ENCODE results near the gene CTSZ.
"Not testable (repeated sequence)": the region's sequence is repeated elsewhere in the genome, so short reads cannot be mapped to it uniquely, and the experiment has no call there.

Gene CTSZ

DNA sequence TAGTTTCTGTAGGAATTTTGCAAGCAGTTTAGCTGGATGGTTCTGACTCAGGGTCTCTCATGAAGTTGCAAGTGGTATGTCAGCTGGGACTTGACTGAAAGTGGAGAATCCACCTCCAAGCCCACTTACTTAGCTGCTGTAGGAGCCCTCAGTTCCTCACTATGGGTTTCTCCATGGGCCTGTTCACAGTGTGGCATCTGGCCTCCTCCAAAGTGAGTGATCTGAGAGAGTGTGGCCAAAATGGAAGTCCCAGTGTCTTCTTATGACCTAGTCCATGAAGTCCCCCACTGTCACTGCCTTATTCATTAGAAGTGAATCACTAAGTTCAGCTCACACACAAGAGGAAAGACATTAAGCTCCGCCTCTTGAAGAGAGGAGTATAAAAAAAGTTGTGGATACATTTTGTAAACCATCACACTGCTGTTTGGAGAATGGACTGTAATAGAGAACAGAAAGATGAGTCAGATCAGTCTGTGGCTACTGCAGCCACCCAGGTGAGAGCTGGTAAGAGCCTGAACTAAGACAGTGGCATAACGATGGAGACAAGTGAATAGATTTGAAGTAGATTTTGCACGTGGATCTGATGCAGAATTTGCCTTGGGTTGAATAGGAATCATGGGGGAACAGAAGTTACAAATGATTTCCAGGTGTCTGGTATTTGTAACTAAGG is 30.9 kb downstream of the CTSZ start:
- no peaks in the 10 kb centered on the region for H3K36me3 ChIP-seq (ENCODE audit: control insufficient read depth, insufficient read depth, low read length)
- no peak overlapping the region for H3K9ac ChIP-seq (ENCODE audit: low read length)
- no peaks in the 10 kb centered on the region for H3K4me1 ChIP-seq (ENCODE audit: control insufficient read depth, insufficient read depth, low read length)
- H3K27me3 ChIP-seq (ENCODE audit: control insufficient read depth, insufficient read depth, low read length): no peaks in the 10 kb centered on the region
- no peaks in the 10 kb centered on the region for H3K9me3 ChIP-seq (ENCODE audit: control insufficient read depth, low read length)
- no peak overlapping the region for H3K4me3 ChIP-seq (ENCODE audit: low read length)

DNA sequence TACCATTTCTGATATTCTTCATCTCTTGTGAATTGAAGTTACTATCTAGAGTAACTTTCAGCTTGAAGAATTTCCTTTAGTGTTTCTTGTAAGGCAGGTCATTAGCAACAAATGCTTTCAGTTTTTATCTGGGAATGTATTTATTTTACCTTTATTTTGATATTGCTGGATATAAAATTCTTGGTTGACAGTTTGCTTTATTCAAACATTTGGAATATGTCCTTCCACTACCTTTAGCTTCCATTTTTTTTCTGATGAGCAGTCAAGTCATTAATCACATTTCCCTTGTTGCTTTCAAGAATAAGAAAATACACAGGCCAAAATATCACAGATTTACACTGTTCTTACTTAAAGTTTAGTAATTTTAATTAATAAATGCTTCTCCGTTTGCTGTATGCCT is 31.7 kb downstream of the CTSZ start:
- H3K4me1 ChIP-seq (ENCODE audit: control insufficient read depth, insufficient read depth, low read length): no peaks in the 10 kb centered on the region
- H3K36me3 ChIP-seq (ENCODE audit: control insufficient read depth, insufficient read depth, low read length): no peaks in the 10 kb centered on the region
- H3K9me3 ChIP-seq (ENCODE audit: control insufficient read depth, low read length): no peaks in the 10 kb centered on the region
- no peaks in the 10 kb centered on the region for H3K27me3 ChIP-seq (ENCODE audit: control insufficient read depth, insufficient read depth, low read length)
- H3K4me3 ChIP-seq (ENCODE audit: low read length): no peak overlapping the region
- no peak overlapping the region for H3K9ac ChIP-seq (ENCODE audit: low read length)

DNA sequence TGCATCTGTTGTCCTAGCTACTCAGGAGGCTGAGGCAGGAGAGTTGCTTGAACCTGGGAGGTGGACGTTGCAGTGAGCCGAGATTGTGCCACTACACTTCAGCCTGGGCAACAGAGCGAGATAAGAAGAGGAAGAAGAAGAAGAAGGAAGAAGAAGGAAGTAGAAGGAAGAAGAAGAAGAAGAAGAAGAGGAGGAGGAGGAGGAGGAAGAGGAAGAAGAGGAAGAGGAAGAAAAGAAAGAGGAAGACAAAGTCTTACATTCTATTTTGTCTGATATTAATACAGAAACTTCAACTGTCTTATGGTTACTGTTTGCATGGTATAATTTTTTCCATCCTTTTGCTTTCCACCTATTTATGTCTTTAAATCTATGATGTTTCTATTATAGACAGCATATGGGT is 33.2 kb downstream of the CTSZ start:
- Histone ChIP-seq H3K9ac (ENCODE audit: low read length) (no peak overlapping the region), H3K36me3 (ENCODE audit: control insufficient read depth, insufficient read depth, low read length) (no peaks in the 10 kb centered on the region), H3K9me3 (ENCODE audit: control insufficient read depth, low read length) (no peaks in the 10 kb centered on the region), H3K4me1 (ENCODE audit: control insufficient read depth, insufficient read depth, low read length) (no peaks in the 10 kb centered on the region), H3K27me3 (ENCODE audit: control insufficient read depth, insufficient read depth, low read length) (no peaks in the 10 kb centered on the region), H3K4me3 (ENCODE audit: low read length) (no peak overlapping the region)

DNA sequence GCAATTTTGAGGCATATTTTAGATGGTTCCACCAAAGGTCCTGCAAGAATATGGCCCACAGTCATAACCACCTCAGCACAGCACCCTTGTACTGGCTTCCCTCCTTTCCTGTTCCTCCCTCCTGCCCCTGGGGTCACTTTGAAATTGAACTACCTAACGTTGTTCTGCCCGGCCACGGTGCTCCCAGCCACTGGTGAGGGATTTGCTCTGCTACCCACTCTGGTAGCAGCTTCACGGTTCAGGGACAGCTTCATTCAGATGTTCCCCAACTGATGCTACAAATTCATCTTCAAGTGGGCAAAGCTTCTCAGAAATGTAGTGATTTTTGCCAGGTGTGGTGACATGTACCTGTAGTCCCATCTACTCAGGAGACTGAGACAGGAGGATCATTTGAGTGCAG is 33.9 kb downstream of the CTSZ start:
- Histone ChIP-seq H3K27me3 (ENCODE audit: control insufficient read depth, insufficient read depth, low read length) (no peaks in the 10 kb centered on the region), H3K9ac (ENCODE audit: low read length) (no peak overlapping the region), H3K4me3 (ENCODE audit: low read length) (no peak overlapping the region), H3K36me3 (ENCODE audit: control insufficient read depth, insufficient read depth, low read length) (no peaks in the 10 kb centered on the region), H3K9me3 (ENCODE audit: control insufficient read depth, low read length) (no peaks in the 10 kb centered on the region), H3K4me1 (ENCODE audit: control insufficient read depth, insufficient read depth, low read length) (no peaks in the 10 kb centered on the region)

DNA sequence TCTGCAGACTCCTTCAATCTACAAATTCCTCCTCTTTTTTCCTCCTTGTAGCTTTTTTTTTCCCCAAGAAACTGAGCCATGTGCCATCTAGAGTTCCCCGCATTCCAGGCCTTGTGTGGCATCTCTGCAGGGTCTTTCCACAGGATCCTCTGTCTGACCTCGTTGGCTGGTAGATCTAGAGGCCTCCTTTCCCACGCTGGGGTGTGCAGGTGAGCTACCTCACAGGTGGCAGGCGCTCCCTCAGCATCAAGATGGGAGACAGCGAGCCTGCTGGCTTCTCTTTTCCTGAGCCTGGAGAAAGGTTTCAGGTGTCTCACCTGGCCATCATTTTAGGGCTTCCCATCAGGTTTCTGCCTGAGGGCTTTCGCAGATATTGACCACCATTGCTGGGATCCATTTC is 35.6 kb downstream of the CTSZ start:
- Histone ChIP-seq H3K9me3 (ENCODE audit: control insufficient read depth, low read length) (no peaks in the 10 kb centered on the region), H3K27me3 (ENCODE audit: control insufficient read depth, insufficient read depth, low read length) (no peaks in the 10 kb centered on the region), H3K9ac (ENCODE audit: low read length) (no peak overlapping the region), H3K4me1 (ENCODE audit: control insufficient read depth, insufficient read depth, low read length) (no peaks in the 10 kb centered on the region), H3K4me3 (ENCODE audit: low read length) (no peak overlapping the region), H3K36me3 (ENCODE audit: control insufficient read depth, insufficient read depth, low read length) (no peaks in the 10 kb centered on the region)

DNA sequence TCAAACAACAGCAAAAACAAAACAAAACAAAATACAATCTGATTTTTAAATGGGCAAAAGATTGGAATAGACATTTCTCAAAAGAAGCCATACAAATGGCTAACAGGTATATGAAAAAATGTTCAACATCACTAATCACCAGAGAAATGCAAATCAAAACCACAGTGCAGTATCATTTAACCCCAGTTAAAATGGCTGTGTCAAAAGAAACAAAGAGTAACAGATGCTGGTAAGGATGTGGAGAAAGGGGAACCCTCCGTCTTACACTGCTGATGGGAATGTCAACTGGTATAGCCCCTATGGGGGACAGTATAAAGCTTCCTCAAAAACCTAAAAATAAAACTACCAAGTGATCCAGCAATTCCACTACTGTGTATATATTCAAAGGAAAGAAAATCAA is 36.9 kb downstream of the CTSZ start:
- H3K4me3 ChIP-seq (ENCODE audit: low read length): no peak overlapping the region
- H3K9ac ChIP-seq (ENCODE audit: low read length): no peak overlapping the region
- no peaks in the 10 kb centered on the region for H3K27me3 ChIP-seq (ENCODE audit: control insufficient read depth, insufficient read depth, low read length)
- no peaks in the 10 kb centered on the region for H3K9me3 ChIP-seq (ENCODE audit: control insufficient read depth, low read length)
- no peaks in the 10 kb centered on the region for H3K36me3 ChIP-seq (ENCODE audit: control insufficient read depth, insufficient read depth, low read length)
- H3K4me1 ChIP-seq (ENCODE audit: control insufficient read depth, insufficient read depth, low read length): no peaks in the 10 kb centered on the region

DNA sequence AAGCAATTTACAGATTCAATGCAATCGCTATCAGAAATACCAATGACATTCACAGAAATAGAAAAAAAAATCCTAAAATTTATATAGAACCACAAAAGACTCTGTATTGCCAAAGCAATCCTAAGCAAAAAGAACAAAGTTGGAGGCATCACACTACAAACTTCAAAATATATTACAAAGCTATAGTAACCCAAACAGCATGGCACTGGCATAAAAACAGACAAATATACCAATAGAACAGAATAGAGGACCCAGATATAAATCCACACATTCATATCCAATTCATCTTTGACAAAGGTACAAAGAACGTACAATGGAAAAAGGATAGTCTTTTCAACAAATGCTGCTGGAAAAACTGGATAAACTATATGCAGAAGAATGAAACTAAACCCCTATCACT is 37.6 kb downstream of the CTSZ start:
- no peaks in the 10 kb centered on the region for H3K9me3 ChIP-seq (ENCODE audit: control insufficient read depth, low read length)
- no peaks in the 10 kb centered on the region for H3K27me3 ChIP-seq (ENCODE audit: control insufficient read depth, insufficient read depth, low read length)
- no peaks in the 10 kb centered on the region for H3K36me3 ChIP-seq (ENCODE audit: control insufficient read depth, insufficient read depth, low read length)
- H3K4me1 ChIP-seq (ENCODE audit: control insufficient read depth, insufficient read depth, low read length): no peaks in the 10 kb centered on the region
- H3K4me3 ChIP-seq (ENCODE audit: low read length): no peak overlapping the region
- no peak overlapping the region for H3K9ac ChIP-seq (ENCODE audit: low read length)

DNA sequence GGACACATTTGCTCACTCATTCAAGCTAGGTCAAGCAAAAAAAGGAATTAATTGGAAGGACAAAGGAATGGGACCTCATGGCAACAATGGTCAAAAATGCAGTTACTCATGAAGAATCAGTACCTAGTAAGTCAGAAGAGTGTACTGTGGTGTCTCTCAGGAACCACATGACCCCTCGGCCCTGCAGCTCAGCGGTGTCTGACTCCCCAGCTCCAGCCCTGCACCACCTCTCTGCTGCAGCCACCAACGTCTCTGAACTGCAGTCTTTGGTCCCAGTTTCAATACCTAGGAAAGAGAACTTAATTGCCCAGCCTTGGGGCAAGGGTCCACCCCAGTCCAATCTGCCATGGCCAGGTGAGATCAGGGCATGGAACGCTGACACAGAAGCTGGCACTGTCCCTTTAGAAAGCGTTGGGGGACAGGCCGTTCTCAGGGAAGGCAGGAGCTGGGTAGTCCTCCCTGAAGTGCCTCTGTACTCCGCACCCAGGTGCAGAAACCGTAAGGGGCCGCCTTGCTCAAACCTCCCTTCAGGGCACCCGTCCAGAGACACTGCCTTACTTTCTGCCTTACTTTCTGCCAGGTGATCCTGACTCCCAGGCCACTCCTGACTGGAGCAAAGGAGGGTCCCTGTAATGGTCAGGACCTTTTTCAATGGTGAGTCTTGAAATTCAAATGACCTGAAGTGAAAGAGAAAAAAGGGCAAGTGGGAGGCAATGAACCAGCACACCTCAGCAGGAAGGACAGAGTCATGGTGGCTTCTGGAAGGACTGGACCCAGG is 39.2 kb downstream of the CTSZ start:
- no peaks in the 10 kb centered on the region for H3K9me3 ChIP-seq (ENCODE audit: control insufficient read depth, low read length)
- H3K36me3 ChIP-seq (ENCODE audit: control insufficient read depth, insufficient read depth, low read length): no peaks in the 10 kb centered on the region
- no peaks in the 10 kb centered on the region for H3K27me3 ChIP-seq (ENCODE audit: control insufficient read depth, insufficient read depth, low read length)
- no peak overlapping the region for H3K9ac ChIP-seq (ENCODE audit: low read length)
- no peaks in the 10 kb centered on the region for H3K4me1 ChIP-seq (ENCODE audit: control insufficient read depth, insufficient read depth, low read length)
- no peak overlapping the region for H3K4me3 ChIP-seq (ENCODE audit: low read length)

DNA sequence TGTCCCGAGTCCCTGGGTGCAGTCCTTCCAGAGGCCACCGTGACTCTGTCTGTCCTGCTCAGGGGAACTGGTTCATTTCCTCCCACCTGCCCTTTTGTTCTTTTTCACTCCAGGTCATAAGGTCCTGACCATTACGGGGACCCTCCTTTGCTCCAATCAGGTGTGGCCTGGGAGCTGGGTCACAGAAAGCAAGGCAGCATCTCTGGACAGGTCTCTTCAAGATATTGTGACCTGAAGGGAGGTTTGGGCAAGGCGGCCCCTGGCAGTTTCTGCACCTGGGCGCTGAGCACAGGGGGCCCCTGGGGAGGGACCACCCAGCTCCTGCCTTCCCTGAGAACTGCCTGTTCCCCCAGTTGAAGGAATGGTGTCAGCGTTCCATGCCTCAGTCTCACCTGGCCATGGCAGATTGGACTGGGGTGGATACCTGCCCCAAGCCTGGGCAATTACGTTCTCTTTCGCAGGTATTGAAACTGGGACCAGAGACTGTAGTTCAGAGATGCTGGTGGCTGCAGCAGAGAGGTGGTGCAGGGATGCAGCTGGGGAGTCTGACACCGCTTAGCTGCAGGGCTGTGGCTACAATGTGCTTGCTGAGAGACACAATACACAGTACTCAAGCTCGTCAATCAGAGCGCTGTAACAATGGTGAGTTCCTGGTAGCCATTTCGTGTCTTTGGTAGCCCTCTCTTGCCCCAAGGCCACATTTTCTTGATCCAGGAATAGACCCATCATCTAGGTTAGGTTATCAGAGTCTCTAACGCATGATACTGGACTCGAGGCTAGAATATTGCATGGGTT is 41.6 kb downstream of the CTSZ start:
- Histone ChIP-seq H3K9me3 (ENCODE audit: control insufficient read depth, low read length) (no peaks in the 10 kb centered on the region), H3K36me3 (ENCODE audit: control insufficient read depth, insufficient read depth, low read length) (no peaks in the 10 kb centered on the region), H3K27me3 (ENCODE audit: control insufficient read depth, insufficient read depth, low read length) (no peaks in the 10 kb centered on the region), H3K9ac (ENCODE audit: low read length) (no peak overlapping the region), H3K4me1 (ENCODE audit: control insufficient read depth, insufficient read depth, low read length) (no peaks in the 10 kb centered on the region), H3K4me3 (ENCODE audit: low read length) (no peak overlapping the region)

DNA sequence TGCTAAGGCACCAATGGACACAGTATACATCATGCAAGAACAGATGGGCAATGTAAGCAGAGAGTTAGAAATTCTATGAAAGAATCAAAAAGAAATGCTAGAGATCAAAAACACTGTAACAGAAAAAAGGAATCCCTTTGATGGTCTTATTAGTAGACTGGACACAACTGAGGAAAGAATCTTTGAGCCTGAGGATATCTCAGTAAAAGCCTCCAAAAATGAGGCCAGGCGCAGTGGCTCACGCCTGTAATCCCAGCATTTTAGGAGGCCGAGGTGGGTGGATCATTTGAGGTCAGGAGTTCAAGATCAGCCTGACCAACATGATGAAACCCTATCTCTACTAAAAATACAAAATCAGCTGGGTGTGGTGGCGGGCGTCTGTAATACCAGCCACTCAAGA is 43.1 kb downstream of the CTSZ start:
- not testable (repeated sequence) for H3K4me3 ChIP-seq (ENCODE audit: low read length); H3K9me3 ChIP-seq (ENCODE audit: control insufficient read depth, low read length); H3K36me3 ChIP-seq (ENCODE audit: control insufficient read depth, insufficient read depth, low read length); H3K9ac ChIP-seq (ENCODE audit: low read length); H3K27me3 ChIP-seq (ENCODE audit: control insufficient read depth, insufficient read depth, low read length); H3K4me1 ChIP-seq (ENCODE audit: control insufficient read depth, insufficient read depth, low read length)

DNA sequence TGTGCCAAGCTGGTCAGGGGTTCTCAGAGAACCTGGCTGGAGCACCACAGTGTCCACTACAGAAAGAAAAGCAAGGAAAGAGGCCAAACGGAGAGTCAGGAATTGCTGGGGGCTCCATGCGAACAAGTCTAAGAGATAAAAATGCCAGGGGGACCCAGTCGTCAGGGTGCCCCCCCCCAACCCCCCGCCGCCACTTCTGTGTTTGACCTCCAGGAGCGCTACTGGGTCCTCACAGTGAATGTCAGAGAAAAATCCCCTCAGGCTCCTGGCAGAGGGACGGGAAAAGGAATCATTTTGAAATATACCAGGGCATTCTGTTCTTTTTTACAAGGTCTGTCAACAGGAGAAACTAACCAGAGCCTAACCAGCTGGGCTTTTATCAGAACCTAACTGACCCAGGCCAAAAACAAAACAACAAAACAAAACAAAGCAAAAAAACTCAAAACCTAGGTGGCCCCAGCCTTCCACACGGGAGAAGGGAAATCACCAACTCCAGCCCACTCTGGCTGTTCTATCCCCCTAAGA is 43.9 kb downstream of the CTSZ start:
- no peaks in the 10 kb centered on the region for H3K4me1 ChIP-seq (ENCODE audit: control insufficient read depth, insufficient read depth, low read length)
- H3K36me3 ChIP-seq (ENCODE audit: control insufficient read depth, insufficient read depth, low read length): no peaks in the 10 kb centered on the region
- no peaks in the 10 kb centered on the region for H3K9me3 ChIP-seq (ENCODE audit: control insufficient read depth, low read length)
- H3K27me3 ChIP-seq (ENCODE audit: control insufficient read depth, insufficient read depth, low read length): no peaks in the 10 kb centered on the region
- H3K9ac ChIP-seq (ENCODE audit: low read length): no peak overlapping the region
- no peak overlapping the region for H3K4me3 ChIP-seq (ENCODE audit: low read length)

DNA sequence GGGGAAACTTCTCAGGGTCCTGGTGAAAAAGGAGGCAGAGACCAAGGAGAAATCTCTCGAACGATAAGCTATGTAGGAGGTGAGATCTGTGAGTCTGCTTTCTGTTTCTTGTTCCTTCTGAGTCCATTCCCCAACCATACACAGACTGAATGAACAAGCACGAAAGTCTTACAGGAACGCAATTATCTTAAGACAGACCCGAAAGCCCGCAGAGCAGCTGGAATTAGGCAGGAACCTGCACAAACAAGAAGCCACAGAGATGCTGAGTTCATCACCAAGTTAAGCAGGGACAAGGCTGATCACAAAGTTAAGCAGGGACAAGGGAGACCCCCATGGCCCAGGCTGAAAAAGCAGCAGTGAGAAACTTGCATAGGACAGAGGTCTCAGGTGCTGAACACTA is 47.4 kb downstream of the CTSZ start:
- H3K9ac ChIP-seq (ENCODE audit: low read length): no peak overlapping the region
- no peak overlapping the region for H3K4me3 ChIP-seq (ENCODE audit: low read length)
- H3K4me1 ChIP-seq (ENCODE audit: control insufficient read depth, insufficient read depth, low read length): no peaks in the 10 kb centered on the region
- H3K27me3 ChIP-seq (ENCODE audit: control insufficient read depth, insufficient read depth, low read length): no peaks in the 10 kb centered on the region
- no peaks in the 10 kb centered on the region for H3K9me3 ChIP-seq (ENCODE audit: control insufficient read depth, low read length)
- no peaks in the 10 kb centered on the region for H3K36me3 ChIP-seq (ENCODE audit: control insufficient read depth, insufficient read depth, low read length)

Data from mucosa of stomach (tissue), 1 donor.